Eye (tissue), 1 donor: ENCODE data around the gene TXNRD3.

ENCODE experiments used
- DNase-seq: peaks from one replicate; pipeline ENCODE4 v3.0.0-alpha.2; 2015

The TXNRD3 gene

GRCh38 chr3:126654571-126655383 is at the start of gene TXNRD3:
Gene TXNRD3 (minus strand): TSS chr3:126655124.
- DNase-seq, result peak; percentile 79

GRCh38 chr3:126703512-126704493 is 48.9 kb upstream of the TXNRD3 start, which contains the start of gene CHCHD6:
Gene CHCHD6 (plus strand): TSS chr3:126704240. CDS start chr3:126704313, 73 bp downstream.
- peak; percentile 98 for DNase-seq

DNA sequence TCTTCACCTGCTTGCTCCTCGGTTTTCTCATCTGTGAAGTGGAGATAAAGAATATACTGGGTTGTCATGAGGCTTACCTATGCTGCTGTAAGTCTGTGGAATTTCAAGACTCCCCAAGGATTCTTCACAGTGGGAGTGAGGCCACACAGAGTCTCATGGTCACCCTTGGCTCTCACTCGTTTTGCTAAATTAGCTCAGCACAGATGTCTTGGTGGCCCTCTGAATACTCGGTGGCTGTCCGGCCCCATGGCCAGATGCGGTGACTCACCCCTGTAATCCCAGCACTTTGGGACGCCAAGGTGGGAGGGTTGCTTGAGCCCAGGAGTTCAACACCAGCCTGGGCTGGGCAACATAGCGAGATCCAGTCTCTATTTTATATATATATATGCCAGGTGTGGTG is 44.1 kb upstream of the TXNRD3 start:
- no peak for DNase-seq

DNA sequence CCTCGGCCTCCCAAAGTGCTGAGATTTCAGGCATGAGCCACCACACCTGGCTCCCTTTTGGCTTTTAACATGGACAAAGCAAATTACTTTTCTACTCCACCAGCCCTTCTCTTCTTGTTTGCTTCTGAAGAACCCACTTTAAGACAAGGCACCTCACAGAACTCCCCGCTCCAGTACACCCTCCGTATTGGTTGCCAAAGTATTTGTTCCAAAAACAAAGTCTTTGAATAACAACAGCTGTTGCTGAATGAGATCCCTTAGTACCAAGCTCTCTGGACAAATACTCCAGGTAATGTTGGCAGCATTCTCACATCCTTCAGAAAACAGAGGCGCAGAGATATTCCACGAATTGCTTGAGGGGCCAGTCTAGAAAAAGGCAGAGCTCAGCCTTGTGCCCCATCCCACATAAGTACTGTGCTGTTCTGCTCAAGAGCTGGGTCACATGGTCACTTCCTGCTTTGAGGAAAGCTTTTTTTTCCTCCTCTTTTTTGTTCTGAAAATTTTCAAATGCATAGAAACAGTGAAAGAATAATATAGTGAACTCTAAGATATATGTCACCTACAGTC is 41.9 kb upstream of the TXNRD3 start:
- DNase-seq, result no peak

DNA sequence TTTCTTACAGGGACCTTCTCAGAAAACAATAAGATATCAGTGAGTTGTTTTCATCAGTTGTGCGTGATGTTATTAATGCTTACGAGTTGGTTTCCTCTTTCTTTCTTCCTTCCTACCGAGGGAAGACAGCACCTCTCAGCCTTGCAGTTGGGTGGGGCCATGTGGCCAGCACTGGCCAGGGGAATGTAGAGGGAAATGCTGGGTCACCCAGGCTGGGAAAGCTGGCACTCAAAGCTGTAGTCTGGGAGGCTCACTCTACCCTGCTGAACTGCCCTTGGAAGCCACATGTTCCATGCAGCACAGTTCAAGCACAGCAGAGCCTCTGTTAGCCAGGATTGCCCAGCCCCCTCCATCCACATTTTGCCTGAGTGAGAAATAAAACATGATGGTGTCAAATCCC is 39.0 kb upstream of the TXNRD3 start:
- no peak for DNase-seq

GRCh38 chr3:126692858-126693257 is 37.9 kb upstream of the TXNRD3 start:
- no peak for DNase-seq

- DNase-seq, result no peak
These were observed 36.8 kb upstream of the TXNRD3 start for GRCh38 chr3:126691765-126692164.

- DNase-seq, result peak; percentile 49
These were observed 30.6 kb upstream of the TXNRD3 start for GRCh38 chr3:126685493-126685892.

DNA sequence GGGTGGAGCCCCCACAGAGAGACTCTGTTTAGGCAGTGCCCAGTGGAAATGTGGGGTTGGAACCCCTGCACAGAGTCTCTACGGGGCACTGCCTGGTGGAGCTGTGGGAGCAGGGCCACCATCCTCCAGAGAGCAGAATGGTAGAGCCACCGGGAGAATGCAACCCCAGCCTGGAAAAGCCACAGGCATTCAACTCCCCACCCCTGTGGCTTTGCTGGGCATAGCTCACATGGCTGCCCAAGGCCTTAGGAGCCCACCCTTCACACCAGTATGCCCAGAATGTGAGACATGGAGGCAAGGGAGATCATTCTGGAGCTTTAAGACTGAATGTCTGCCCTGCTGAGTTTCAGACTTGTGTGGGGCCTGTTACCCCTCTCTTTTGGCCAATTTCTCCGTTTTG is 30.1 kb upstream of the TXNRD3 start:
- DNase-seq, result no peak

- peak; percentile 81 for DNase-seq
These were observed 29.4 kb upstream of the TXNRD3 start for GRCh38 chr3:126684218-126684751.

DNA sequence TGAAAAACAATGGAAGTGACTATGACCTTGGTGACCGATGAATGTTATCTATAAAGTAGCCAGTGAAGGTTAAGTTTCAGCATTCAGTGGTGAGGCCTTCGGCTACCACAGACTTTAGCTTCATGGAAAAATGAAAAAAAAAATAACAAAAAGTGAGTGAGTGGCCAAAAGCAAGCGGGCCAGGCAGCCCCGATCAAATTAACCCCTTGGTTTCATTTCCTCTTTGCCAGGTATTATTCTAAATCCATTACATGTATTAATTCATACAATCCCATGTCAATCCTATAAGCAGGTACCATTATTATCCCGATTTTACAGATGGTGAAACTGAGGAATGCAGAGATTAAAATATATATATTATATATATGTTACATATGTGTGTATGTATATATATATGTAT is 28.1 kb upstream of the TXNRD3 start:
- no peak for DNase-seq

DNA sequence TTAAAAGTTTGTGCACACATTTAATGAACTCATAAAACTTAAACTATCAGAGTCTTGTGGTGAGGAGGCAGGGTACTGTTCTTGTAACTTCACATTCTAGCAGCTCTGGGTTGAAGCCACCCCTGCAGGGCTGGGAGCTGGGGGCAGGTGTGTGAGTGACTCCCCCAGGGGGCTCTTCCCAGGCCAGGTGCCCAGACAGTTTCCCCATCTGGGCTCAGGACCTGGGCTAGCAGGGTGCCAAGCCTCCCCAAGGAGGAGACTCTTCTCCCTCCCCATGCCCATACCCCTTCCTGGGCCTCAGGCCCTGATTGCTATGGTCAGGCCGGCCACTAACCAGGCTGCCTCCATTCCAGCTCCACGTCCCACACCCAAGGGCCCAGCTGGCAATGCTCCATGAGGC is 27.1 kb upstream of the TXNRD3 start:
- DNase-seq, result no peak

DNA sequence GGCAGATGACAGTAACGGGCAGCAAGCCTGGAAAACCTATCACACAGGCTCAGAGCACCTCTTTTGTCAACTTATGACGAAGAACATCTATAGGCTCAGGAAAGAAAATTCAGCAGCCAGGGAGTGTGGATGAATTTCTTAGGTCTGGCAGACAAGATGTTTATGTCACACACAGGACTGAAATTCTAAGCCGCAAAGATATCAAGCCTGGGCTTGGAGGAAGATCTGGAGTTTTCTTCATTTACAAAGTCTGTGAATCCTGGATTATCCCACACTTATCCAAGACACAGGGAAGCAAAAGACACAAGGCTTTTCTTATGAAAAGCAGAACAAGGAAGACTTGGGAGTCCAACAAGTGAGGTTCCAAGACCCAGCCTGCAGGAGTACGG is 25.7 kb upstream of the TXNRD3 start:
- peak; percentile 28 for DNase-seq

DNA sequence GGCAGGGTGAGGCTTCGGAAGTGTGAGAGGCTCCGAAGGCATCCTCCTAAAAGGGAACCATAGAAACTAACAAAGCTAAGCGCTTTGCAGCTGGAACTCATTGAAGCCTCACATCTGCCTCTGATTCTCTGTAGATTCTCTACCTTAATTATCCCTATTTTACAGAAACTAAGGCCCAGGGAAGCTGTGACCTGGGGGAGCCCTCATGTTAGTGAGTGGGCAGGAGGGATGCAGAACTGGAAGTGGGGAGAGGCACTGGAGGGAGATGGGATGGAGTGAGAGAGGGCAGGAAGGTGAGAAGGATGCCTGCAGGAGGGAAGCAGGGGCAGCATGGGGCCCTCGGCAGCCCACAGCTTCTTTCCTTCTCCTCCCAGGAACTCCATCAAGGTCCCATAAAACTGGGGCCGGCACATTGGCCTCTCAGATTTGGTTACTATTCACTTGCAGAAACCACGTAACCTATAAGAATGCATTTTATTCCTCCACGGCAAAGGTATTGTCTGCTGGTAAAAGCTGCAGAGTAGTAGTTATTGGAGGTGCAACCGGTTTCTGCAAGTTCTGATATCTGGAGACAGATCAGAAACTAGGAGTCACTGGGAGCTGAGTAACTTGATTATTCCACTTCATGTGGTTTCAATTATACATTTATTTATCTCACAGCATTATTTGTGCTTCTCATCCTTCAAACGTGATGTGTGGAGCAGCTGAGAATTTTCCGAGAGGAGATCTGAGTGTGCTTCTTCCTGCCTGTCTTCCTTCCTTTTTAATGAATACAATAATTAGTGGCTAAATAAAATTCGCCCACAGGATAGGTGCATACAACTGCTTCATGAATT is 25.1 kb upstream of the TXNRD3 start:
- peak; percentile 43 for DNase-seq

DNA sequence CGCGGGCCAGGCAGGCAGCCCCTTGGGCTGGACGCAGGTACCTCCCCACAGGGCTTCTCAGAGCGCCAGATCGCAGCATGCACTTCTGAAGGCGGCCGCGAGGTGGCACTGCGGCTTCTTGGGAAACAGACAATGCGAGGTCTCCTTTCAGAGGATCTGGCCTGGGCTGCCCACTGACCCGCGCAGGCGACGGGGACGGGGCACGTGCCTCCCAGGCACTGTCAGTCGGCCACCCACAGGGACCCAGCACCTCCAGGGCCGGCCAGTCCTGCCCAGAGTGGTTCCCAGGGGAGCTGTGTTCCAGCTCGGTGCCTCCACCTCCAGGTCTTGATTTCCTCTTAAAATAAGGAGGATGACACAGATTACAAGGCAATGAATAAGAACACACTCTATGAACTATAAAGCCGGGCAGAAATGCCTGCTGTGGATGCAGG is 24.4 kb upstream of the TXNRD3 start:
- peak; percentile 95 for DNase-seq

DNA sequence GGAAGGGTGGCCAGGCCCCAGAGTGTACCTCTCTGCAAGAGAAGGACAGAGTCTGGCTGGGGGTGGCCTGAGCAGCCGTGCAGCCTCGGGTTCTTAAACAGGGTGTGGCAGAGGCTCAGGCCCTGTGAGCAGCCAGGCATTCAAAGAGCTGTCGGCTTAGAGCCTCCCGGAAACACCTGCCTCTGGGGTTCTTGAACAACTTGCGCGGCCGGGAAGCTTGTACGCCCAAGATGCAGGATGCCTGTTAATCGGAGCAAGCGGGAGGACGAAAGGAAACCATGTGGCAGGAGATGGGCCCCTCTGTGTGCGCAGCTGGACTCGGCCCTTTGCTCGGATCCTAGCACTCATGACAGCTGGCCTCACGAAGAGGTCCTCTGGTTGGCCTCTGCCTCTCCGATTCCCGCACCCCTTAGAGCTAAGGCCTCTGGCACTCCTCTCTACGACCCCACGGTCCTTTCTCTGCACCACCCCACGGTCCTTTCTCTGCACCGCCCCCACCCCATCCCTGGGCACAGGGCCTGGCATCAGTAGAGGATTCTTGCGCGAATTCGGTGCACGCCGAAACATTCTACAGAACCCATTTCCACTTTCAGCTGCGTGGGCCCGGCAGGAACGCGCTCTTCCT is 23.9 kb upstream of the TXNRD3 start:
- peak; percentile 61 for DNase-seq

GRCh38 chr3:126677862-126678503 is 23.1 kb upstream of the TXNRD3 start:
- DNase-seq, result peak; percentile 68

- no peak for DNase-seq
These were observed 22.2 kb upstream of the TXNRD3 start for GRCh38 chr3:126676919-126677705.

- DNase-seq, result no peak
These were observed 17.8 kb upstream of the TXNRD3 start for GRCh38 chr3:126672741-126673140.

- no peak for DNase-seq
These were observed 17.4 kb upstream of the TXNRD3 start for GRCh38 chr3:126672340-126672739.
